Renal cortex interstitium (tissue), 11 donors: ENCODE measurements around the gene GDPD3. TPM values are rescaled to one million over a fixed set of nuclear protein-coding genes. Genes with fewer than 3 reads are reported as not detected.
"Not testable (repeated sequence)": the region's sequence is repeated elsewhere in the genome, so short reads cannot be mapped to it uniquely, and the experiment has no call there.

ENCODE experiments used
- DNase-seq, 11 donors: peaks; one replicate each; pipeline ENCODE4 v3.0.0-alpha.2; 2013; ENCODE audit warnings: low read depth in 9 of 11, low spot score in 4 of 11; ENCODE audit errors: extremely low read depth in 1 of 11
- polyA plus RNA-seq, 3 donors: library from polyadenylated mRNA; unstranded; fragments of 120-200 nt; gene quantifications; one replicate each; pipeline ENCODE4 v1.2.1, GENCODE V29; 2013; ENCODE audit not compliant: insufficient read length in 3 of 3

Gene GDPD3
- polyA plus RNA-seq, 3 donors: 11.3 to 14.0 (median 12.6) TPM

DNA sequence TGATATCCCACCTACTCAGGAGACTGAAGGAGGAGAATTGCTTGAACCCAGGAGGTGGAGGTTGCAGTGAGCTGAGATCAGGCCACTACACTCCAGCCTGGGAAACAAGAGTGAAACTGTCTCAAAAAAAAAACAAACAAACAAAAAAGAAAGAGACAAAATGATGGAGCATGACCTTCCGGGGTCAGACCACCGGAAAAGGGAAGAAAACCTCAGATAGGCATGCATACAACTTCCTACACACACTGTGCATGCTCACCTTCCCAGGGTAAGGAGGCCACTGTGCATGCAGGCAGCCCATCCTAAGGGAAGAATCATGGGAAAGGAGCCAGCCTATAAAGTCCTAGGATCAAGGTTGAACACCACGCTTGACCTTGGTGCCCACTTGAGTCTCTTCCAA is 19.3 kb upstream of the GDPD3 start:
- no peak for DNase-seq

DNA sequence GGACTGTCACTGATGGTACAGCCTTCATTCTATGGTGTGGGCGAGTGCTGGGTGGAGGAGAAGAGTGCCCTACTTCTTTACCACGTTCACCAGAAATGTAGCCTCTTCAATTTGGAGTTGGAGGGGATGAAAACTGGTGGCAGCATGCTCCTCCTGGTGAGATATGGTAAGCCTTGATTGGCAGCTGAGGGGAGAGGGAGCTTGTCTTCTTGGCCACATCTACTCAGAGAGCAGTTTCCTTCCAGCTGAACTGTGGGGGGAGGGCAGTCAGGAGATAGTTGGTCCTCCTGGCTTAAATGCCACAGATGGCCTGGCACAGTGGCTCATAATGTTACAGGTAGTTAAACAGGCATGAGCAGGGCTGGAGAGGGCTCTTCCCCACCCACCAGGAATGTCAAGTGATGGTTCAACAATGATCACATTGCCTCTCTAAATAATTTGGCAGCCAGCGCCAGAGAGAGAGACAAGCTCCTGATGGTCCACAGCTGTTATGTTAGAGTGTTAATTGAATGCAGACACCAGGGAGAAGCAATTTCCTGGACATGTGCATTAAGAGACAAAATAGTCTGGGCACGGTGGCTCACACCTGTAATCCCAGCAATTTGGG is 18.6 kb upstream of the GDPD3 start:
- peak in 4 of 11 donors; percentile 47 to 63 (median 51) for DNase-seq

DNA sequence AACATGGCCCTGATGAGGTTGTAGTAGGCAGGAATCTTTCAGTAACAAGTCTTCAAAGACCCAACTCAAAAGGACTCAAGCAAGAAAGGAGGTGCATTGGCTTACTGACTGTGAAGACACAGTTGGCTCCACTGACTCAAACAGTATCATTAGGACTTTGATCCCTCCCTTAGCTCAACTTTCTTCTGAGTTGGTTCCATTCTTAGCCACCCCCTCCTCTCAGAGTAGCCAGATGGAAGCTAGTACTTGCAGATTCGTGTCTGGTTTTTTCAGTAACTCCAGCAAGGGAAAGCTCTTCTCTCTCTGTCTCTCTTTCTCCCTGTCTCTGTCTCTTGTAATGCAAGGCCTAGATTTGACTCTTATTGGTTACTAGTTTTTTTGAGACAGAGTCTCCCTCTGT is 14.7 kb upstream of the GDPD3 start:
- DNase-seq: no peak

DNA sequence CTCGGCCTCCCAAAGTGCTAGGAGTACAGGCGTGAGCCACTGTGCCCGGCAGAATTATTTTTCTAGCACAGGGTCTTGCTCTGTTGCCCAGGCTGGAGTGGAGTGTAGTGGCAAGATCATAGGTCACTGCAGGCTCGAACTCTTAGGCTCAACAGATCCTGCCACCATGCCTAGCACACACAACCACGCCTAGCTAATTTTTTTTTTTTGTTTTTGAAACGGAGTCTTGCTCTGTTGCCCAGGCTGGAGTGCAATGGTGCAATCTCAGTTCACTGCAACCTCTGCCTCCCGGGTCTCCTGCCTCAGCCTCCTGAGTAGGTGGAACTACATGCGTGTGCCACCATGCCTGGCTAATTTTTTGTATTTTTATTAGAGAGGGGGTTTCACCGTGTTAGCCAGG is 12.4 kb upstream of the GDPD3 start:
- not testable (repeated sequence) for DNase-seq

DNA sequence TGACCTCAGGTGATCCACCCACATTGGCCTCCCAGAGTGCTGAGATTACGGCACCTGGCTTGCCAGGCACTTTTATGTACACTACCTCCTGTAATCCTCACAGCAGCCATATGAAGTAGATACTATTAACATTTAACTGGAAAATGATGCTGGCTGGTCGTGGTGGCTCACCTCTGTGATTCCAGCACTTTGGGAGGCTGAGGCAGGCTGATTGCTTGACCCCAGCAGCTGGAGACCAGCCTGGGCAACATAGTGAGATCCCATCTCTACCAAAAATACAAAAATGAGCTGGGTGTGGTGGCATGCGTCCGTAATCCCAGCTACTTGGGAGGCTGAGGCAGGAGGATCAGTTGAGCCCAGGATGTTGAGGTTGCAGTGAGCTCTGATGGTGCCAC is 11.6 kb upstream of the GDPD3 start:
- DNase-seq: no peak

DNA sequence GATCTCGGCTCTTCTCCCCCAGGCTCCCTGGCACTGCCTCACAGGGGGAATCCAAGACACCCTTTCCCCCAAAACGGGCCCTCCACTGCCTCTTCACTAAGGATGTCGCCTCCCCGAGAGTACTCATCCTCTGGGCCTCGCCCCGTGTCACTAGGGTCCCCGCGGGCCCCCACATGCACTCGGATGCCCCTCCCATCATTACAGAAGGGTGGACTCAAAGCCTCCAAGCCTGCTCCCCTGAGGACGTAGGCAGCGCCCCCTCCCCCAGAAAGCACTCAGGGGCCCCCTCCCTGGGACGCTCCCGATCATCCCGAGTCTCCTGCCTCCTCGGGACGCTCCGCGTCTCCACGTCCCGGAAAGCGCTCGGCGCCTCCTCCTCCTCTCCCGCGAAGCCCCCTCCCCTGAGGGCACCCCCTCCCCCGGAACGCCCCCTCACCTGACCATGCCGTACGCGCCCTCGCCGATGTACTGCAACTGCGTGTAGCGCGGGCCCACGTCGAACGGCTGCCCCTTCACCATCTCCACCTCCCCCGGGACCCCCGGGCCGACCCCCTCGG is 9.3 kb upstream of the GDPD3 start:
- DNase-seq: peak in 2 of 11 donors; percentile 41 to 42

DNA sequence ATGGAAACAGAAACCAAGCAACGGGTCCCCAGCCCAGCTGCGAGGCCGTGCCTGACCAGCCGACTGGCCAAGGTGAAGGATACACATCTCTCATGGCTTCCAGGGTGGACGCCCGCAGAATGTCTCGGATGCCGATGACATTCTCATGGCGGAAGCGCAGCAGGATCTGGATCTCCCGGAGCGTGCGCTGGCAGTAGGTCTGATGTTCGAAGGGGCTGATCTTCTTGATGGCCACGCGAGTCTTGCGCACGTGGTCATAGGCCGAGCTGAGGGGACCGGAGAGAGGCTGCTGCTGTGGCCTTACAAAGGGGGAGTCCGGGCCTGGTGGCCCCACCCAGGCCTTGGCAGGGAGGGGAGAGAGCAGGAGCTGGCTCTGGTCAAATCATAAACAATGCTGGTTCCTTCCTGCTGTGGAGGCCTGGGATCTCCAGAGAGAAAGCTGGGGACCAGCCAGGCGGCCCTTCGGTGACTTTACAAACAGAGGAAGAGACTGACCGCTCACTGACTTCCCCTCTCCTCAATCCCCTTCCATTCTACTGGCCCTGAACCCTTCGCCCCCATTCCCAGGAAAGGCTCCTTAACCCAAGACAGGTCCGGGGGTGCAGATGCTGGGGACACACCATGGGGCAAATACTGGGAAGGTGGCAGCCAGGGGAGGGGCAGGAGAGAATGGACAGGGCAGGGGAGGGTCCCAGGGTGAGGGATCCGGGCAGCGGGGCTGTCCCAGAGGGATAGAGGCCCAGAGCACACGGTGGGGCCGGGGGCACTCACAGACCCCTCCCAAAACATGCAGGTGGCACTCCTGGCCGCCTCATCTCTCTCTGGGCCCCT is 8.6 kb upstream of the GDPD3 start:
- DNase-seq: peak in 2 of 11 donors; percentile 49 to 55

DNA sequence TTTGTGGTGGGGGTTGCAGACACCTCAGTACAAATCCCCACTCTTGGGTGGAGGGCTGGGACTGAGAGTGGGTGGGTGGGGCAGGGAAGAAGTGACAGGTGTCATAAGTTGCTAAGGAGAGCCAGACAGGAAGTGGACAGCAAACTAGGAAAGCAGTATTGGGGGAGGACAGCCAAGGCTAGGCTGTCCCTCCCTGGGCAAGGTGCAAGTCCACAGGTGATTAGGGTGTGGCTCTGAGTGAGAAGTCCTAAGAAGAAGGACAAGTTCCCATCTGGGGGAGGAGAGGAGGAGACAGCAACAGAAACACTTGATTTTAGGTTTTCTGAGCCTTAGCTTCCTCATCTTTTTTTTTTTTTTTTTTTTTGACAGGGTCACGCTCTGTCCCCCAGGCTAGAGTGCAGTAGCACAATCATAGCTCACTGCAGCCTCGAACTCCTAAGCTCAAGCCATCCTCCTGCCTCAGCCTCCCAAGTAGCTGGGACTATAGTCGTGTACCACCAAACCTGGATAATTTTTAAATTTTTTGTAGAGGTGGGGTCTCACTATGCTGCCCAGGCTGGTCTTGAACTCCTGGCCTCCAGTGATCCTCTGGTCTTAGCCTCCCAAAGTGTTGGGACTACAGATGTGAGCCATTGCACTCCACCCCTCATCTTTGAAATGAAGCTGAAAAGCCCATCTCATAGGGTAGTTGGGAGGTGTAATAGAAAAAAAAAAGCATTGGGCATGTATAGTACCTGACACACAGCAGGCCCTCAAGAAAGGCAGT is 7.2 kb upstream of the GDPD3 start:
- no peak for DNase-seq

DNA sequence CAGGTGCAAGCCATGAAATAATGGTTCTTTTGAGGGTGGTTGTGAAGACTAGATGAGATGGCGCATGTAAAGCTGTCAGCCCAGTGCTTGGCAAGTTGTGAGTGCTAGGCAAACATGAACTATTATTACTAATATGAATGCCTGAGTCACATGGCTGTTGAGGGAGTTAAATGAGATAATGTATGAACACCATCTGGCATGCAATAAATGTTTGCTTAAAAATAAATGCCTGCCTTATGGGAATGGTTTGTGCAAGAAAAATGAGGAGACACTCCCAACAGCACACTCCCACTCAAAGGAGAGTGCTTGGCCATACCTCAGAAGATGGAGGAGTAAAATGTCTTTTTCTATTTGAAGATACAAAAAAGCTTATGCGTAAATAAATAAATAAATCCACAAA is 6.1 kb upstream of the GDPD3 start:
- no peak for DNase-seq

DNA sequence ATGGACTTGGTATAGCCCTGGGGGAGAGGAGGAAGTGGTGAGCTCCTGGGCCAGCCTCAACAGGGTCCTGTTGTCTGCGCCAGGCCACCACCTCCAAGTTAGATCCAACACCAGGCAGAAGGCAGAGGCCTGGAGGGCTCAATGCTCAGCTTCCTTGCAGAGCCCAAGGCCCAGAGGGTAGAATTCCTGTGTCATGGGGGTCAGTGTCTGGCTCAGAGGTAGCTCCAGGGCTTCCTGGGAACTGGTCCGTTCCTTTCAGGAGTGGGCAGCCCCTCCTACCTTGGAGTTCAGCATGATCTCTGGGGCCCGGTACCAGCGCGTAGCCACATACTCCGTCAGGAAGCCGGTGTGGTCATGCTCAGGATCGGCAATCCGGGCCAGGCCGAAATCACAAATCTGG is 4.4 kb upstream of the GDPD3 start:
- no peak for DNase-seq

DNA sequence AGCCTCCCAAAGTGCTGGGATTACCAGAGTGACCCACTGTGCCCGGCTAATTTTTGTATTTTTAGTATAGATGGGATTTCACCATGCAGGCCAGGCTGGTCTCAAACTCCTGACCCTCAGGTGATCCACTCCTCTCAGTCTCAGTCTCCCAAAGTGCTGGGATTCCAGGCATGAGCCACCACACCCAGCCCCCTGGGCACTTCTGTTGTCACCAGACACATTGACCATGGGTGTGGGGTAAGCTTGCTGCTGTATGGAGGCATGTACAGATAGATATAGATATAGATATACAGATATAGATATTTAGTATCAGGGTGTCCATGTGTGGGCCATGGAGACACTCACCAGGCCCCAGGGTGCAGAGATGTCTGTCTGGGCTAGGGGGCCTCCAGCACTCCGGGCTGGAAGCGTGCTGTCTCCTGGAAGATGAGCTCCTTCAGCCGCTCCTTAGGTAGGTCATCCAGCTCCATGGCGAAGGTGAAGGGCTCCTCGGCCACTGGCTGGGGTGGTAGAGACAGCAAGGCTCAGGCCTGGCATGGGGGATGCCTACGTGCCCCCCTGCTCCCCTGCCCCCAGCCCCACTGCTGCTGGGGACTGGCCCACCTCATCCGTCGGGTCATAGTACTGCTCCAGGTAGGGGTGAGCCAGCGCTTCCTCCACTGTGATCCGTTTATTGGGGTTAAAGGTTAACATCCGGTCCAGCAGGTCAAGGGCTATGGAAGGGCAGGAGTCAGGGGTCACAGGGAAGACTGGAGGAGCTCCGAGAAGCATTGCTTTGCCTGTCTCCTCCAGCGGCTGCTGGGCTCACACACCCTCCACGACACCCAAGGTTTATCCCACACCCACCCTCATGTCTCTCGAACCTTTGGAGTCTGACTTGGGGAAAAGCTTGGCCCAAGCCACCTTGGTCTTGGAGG is 3.2 kb upstream of the GDPD3 start:
- no peak for DNase-seq

DNA sequence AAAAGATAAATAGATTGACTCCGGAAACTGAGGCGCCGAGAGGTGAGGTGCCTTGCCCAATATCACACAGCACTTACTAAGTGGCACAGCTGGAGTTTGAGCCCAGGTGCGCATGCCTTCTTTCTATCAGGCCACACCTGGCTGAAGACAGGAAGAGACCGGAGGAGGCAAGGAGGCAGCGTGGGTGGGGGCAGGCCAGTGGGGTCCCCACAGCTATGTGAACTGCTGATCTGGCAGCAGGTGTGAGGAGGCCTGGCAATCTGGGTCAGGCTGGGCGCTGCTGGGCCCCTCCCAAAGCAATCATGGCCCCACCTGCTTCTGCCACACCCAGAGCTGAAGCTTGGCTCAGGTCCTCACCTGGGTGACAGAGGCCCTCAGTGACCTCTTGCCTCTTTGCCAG is 1.9 kb upstream of the GDPD3 start:
- DNase-seq: no peak

DNA sequence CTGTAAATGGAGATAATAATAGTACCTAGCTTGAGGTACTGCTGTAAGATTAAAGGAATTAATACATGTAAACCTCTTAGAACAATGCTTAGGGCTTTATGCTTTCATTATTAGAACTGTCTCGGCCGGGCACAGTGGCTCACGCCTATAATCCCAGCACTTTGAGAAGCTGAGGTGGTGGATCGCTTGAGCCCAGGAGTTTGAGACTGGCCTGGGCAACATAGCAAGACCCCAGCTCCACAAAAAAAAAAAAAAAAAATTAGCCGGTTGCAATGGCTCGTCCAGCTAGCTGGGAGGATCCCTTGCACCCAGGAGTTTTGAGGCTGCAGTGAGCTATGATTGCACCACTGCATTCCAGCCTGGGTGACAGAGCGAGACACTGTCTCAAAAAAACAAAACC is 1.5 kb upstream of the GDPD3 start:
- DNase-seq: not testable (repeated sequence)

DNA sequence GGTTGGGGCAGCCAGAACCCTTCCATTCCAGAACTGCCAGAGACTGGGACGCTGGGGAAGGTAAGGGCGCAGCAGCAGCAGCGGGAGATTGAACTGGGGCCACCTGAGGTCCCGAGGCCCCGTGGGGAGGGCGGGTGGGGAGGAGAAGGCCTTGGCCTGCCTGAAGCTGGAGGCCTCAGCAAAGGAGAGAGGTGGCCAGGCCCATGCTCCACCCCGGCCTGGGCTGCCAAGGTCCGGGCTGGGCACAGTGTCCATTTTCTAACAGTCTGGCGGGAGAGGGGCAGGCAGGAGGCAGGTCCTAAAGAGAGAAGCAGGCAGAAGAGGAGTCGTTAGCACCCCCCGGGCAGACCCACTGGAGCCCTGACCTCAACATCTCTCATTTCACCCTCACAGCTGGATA is 1.1 kb upstream of the GDPD3 start:
- no peak for DNase-seq

DNA sequence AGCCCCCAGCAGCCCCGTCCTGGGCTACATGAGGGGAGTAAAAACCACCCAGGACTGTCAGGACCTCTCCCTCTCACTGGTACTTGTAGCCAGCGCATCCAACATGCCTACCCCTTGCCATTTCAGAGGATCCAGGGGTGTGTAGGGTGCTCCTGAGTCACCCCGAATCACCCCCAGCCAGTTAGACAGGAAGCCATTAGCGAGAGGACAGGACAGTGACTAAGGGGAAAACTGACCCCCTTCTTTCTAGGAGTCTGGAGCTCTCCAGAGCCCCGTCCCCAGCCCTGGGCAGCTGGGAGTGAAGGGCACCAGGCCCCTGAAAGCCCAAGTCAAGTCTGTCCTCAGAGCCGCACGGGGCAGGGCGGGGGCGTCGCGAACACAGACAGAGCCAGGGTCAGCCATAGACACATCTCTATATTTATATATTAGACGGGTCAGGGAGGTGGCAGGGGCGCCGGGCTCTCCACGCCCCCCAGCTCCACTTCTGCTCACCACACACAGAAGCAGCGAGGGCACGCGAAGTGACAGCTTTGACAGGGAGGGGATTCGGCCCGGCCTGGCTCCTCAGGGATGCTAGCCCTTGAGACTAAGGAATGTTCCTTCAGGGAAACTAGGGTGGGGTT is 485 bp upstream of the GDPD3 start:
- no peak for DNase-seq

DNA sequence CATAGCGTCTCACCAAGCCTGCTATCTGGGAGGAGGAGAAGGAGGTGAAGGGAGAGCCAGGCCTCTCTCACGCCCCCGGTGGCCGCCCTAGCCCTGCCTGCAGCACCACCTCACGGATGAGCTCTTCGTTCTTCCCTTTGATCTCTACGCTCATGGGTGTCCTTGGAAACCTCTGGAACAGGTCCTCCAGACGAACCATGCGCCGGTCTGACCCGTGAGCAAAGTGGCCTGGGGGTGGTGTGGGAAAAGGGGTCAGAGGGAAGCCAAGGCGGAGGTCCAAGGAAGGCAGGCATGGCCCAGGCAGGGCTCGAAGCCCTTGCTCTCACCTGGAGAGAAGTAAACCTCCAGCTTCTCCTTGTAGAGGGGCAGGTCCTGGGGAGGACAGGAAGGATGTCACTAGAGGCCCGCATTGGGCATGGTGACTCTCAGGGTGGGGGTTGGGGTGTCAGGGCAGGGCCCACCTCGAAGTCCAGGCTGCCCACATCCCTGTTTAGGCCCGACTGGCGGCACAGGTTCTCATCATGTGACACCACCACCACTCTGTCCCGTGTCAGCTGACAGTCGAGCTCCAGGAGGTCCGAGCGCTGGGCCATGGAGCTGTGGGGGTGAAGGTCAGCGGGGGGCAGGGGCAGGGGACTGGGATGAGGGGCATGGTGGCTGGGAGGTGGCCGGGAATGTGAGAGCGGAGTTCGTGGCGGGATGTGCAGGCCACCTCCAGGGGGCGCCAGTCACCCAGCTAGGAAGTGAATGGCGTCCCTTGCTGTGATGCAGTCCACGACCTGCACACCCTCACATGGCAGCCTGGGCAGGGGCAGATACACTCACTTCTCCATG is 923 bp downstream of the GDPD3 start:
- no peak for DNase-seq

DNA sequence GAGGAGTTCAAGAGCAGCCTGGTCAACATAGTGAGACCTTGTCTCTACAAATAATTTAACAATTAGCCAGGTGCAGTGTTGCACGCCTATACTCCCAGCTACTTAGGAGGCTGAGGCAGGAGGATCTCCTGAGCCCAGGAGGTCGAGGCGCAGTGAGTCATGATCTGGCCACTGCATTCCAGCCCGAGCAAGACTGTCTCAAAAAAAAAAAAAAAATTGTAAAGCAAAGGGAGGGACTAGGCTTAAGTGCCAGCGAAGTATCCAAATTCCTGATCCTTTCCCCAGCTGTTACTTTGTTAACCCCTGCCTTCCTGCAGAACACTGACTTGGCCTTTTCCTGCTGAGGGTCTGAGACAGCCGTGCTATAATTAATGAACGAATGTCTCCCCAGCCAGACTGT is 2.7 kb downstream of the GDPD3 start:
- DNase-seq: no peak
